GM12891 (cell line): ENCODE data around the gene ZNF83.

Source experiments
- POLR2A ChIP-seq: IDR thresholded peaks from 2 replicates; pipeline ENCODE4 v1.6.1; 2011; ENCODE audit warnings: low read depth, low read length, control low read depth
- POLR2AphosphoS5 ChIP-seq: IDR thresholded peaks from 2 replicates; pipeline ENCODE4 v1.6.1; 2011; ENCODE audit warnings: low read depth, low read length, control low read depth
- TAF1 ChIP-seq: IDR thresholded peaks from 2 replicates; pipeline ENCODE4 v1.6.1; 2011; ENCODE audit warnings: low read depth, low read length, control low read depth

GRCh38 chr19:52665529-52665928 is 27.4 kb upstream of the ZNF83 start:
- no peak for TF ChIP-seq POLR2A
- TF ChIP-seq POLR2AphosphoS5 = no peak
- TF ChIP-seq TAF1 = no peak
